Neural cell (in vitro differentiated cells): ENCODE measurements around the gene SCARB1.

ENCODE experiments used
- EZH2 ChIP-seq: fragments of 200-600, 300-800 bp; shearing (Covaris generic), sonication (generic); IDR thresholded peaks from 2 replicates; pipeline ENCODE4 v1.6.1; 2014; ENCODE audit warnings: antibody characterized with exemption, low read length, borderline replicate concordance, mild to moderate bottlenecking; ENCODE audit not compliant: insufficient read depth, poor library complexity, severe bottlenecking
- POLR2AphosphoS5 ChIP-seq: IDR thresholded peaks from 2 replicates; pipeline ENCODE4 v1.6.1; 2012
- RAD21 ChIP-seq: fragments of 450-650 bp; conservative IDR thresholded peaks from 2 replicates; pipeline ENCODE4 v1.6.1; 2014; ENCODE audit warnings: antibody characterized with exemption, mild to moderate bottlenecking, moderate library complexity
- SMC3 ChIP-seq: fragments of 450-650 bp; conservative IDR thresholded peaks from 2 replicates; pipeline ENCODE4 v1.6.1; 2014; ENCODE audit warnings: antibody characterized with exemption, mild to moderate bottlenecking, moderate library complexity; ENCODE audit not compliant: poor library complexity
- TAF1 ChIP-seq: IDR thresholded peaks from 2 replicates; pipeline ENCODE4 v1.6.1; 2012; ENCODE audit warnings: low read depth
- TF ChIP-seq, protein P1 (sequence below): fragments of 450-650 bp; IDR thresholded peaks from 2 replicates; pipeline ENCODE4 v1.5.1; 2014; ENCODE audit warnings: antibody characterized with exemption, mild to moderate bottlenecking, moderate library complexity; ENCODE audit not compliant: poor library complexity, severe bottlenecking
- TF ChIP-seq, protein P2 (sequence below): IDR thresholded peaks from 2 replicates; pipeline ENCODE4 v1.6.1; 2012; ENCODE audit warnings: borderline replicate concordance

DNA sequence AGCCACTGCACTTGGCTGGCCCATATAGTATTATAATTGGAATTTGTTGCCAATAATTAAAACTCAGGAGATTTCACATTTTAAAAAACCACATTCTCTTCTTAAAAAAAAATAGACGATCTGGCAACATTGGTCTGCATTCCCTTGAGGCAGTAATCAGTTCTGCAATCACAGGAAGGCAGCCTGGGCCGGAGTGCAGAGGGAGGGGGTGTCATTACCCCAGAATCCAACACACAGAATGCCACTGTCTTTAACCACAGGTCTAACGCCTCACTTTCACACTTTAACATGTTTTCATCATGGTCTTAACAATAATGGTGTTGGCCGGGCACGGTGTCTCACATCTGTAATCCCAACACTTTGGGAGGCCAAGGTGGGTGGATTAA, 100.1 kb downstream of the SCARB1 start:
- TF ChIP-seq POLR2AphosphoS5 (no peak), TAF1 (no peak), RAD21 (no peak), EZH2 (no peak), SMC3 (no peak)
- TF ChIP-seq, protein P1, sequence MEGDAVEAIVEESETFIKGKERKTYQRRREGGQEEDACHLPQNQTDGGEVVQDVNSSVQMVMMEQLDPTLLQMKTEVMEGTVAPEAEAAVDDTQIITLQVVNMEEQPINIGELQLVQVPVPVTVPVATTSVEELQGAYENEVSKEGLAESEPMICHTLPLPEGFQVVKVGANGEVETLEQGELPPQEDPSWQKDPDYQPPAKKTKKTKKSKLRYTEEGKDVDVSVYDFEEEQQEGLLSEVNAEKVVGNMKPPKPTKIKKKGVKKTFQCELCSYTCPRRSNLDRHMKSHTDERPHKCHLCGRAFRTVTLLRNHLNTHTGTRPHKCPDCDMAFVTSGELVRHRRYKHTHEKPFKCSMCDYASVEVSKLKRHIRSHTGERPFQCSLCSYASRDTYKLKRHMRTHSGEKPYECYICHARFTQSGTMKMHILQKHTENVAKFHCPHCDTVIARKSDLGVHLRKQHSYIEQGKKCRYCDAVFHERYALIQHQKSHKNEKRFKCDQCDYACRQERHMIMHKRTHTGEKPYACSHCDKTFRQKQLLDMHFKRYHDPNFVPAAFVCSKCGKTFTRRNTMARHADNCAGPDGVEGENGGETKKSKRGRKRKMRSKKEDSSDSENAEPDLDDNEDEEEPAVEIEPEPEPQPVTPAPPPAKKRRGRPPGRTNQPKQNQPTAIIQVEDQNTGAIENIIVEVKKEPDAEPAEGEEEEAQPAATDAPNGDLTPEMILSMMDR: no peak
- TF ChIP-seq, protein P2, sequence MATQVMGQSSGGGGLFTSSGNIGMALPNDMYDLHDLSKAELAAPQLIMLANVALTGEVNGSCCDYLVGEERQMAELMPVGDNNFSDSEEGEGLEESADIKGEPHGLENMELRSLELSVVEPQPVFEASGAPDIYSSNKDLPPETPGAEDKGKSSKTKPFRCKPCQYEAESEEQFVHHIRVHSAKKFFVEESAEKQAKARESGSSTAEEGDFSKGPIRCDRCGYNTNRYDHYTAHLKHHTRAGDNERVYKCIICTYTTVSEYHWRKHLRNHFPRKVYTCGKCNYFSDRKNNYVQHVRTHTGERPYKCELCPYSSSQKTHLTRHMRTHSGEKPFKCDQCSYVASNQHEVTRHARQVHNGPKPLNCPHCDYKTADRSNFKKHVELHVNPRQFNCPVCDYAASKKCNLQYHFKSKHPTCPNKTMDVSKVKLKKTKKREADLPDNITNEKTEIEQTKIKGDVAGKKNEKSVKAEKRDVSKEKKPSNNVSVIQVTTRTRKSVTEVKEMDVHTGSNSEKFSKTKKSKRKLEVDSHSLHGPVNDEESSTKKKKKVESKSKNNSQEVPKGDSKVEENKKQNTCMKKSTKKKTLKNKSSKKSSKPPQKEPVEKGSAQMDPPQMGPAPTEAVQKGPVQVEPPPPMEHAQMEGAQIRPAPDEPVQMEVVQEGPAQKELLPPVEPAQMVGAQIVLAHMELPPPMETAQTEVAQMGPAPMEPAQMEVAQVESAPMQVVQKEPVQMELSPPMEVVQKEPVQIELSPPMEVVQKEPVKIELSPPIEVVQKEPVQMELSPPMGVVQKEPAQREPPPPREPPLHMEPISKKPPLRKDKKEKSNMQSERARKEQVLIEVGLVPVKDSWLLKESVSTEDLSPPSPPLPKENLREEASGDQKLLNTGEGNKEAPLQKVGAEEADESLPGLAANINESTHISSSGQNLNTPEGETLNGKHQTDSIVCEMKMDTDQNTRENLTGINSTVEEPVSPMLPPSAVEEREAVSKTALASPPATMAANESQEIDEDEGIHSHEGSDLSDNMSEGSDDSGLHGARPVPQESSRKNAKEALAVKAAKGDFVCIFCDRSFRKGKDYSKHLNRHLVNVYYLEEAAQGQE: no peak
